ENCODE measurements around the gene C15orf62.
A peak's percentile ranks its signal among the peaks of the same experiment; 100 is the strongest.

The C15orf62 gene

DNA sequence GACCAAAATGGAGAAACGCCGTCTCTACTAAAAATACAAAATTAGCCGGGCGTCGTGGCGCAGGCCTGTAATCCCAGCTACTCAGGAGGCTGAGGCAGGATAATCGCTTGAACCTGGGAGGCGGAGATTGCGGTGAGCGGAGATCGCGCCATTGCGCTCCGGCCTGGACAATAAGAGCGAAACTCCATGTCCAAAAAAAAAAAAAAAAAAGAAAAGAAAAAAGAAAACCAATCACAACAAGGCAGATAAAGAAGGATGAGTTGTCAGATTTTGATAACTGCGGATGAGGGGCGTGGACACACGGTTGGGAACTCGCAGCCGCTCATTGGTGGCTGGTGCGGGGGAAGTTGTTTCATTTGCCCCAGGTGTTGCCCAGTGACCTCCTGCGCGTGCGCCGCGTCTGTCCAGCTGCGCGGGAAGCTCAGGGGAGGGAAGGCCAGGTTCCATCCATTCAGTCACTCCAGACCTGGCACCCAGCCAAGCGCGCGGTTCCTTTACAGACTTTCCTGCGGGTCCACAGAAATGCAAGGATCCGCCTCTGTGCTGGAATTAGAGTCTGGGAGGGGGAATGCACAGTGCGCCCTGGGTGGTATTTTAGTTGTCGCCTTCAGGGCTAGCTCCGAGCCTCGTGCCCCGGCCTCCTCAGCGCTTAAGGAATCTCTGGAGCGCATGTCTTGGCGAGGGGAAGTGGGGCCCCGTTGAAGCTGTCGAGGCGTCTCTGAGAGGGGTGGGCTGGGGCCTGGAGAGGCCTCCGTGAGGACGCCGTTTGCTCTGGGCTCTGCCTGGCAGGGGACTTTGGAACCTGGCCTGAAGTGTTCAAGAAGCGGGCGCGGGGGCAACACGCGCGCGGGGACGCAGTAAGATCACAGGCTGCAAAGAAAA lies 6.6 kb upstream of the C15orf62 start (continued):
- TF ChIP-seq GLIS1 (tag by site-specific recombination; IDR thresholded peaks at IDR 0.05): peak; percentile 97
- TF ChIP-seq ZBTB20 (tag by site-specific recombination; IDR thresholded peaks at IDR 0.05): no peak; the same call in 1 of the 2 replicates
- TF ChIP-seq ZNF704 (tag by site-specific recombination; IDR thresholded peaks at IDR 0.05): no peak
- TF ChIP-seq ZNF549 (tag by site-specific recombination; IDR thresholded peaks at IDR 0.05): no peak
- TF ChIP-seq WT1 (tag by site-specific recombination; IDR thresholded peaks at IDR 0.05): peak; percentile 46; the same call in 1 of the 2 replicates
- TF ChIP-seq ZNF660 (tag by site-specific recombination; IDR thresholded peaks at IDR 0.05): peak; percentile 98
- TF ChIP-seq ZXDB (tag by site-specific recombination; IDR thresholded peaks at IDR 0.05): peak; percentile 62
- 0 out of 2 replicates have a peak, but pooled peaks have one; percentile 33 for TF ChIP-seq ZNF624 (tag by site-specific recombination; IDR thresholded peaks at IDR 0.05)
- TF ChIP-seq ZNF341 (tag by site-specific recombination; IDR thresholded peaks at IDR 0.05; ENCODE audit: low read depth): peak; percentile 56
- TF ChIP-seq, protein P1, sequence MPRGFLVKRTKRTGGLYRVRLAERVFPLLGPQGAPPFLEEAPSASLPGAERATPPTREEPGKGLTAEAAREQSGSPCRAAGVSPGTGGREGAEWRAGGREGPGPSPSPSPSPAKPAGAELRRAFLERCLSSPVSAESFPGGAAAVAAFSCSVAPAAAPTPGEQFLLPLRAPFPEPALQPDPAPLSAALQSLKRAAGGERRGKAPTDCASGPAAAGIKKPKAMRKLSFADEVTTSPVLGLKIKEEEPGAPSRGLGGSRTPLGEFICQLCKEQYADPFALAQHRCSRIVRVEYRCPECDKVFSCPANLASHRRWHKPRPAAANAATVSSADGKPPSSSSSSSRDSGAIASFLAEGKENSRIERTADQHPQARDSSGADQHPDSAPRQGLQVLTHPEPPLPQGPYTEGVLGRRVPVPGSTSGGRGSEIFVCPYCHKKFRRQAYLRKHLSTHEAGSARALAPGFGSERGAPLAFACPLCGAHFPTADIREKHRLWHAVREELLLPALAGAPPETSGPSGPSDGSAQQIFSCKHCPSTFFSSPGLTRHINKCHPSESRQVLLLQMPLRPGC (tag by site-specific recombination; IDR thresholded peaks at IDR 0.05): peak; percentile 89
- TF ChIP-seq ZNF335 (tag by site-specific recombination; conservative IDR thresholded peaks at IDR 0.05): peak; percentile 70
- TF ChIP-seq ZBTB48 (tag by site-specific recombination; IDR thresholded peaks at IDR 0.05): no peak
- TF ChIP-seq ZNF677 (tag by site-specific recombination; IDR thresholded peaks at IDR 0.05): peak; percentile 63; the same call in 1 of the 2 replicates
- peak; percentile 65 for TF ChIP-seq SP2 (tag by site-specific recombination; IDR thresholded peaks at IDR 0.05)
- TF ChIP-seq EGR2 (tag by site-specific recombination; IDR thresholded peaks at IDR 0.05; ENCODE audit: low read depth): 0 out of 2 replicates have a peak, but pooled peaks have one; percentile 3
- no peak for TF ChIP-seq ZNF174 (tag by site-specific recombination; IDR thresholded peaks at IDR 0.05)
- peak; percentile 80 for TF ChIP-seq ZNF37A (tag by site-specific recombination; IDR thresholded peaks at IDR 0.05)
- 0 out of 2 replicates have a peak, but pooled peaks have one; percentile 32 for TF ChIP-seq ZNF513 (tag by site-specific recombination; IDR thresholded peaks at IDR 0.05)
- TF ChIP-seq ZNF366 (tag by site-specific recombination; conservative IDR thresholded peaks at IDR 0.05): peak; percentile 91
- TF ChIP-seq BCL6B (tag by site-specific recombination; IDR thresholded peaks at IDR 0.05): peak; percentile 55
- TF ChIP-seq, protein P2, sequence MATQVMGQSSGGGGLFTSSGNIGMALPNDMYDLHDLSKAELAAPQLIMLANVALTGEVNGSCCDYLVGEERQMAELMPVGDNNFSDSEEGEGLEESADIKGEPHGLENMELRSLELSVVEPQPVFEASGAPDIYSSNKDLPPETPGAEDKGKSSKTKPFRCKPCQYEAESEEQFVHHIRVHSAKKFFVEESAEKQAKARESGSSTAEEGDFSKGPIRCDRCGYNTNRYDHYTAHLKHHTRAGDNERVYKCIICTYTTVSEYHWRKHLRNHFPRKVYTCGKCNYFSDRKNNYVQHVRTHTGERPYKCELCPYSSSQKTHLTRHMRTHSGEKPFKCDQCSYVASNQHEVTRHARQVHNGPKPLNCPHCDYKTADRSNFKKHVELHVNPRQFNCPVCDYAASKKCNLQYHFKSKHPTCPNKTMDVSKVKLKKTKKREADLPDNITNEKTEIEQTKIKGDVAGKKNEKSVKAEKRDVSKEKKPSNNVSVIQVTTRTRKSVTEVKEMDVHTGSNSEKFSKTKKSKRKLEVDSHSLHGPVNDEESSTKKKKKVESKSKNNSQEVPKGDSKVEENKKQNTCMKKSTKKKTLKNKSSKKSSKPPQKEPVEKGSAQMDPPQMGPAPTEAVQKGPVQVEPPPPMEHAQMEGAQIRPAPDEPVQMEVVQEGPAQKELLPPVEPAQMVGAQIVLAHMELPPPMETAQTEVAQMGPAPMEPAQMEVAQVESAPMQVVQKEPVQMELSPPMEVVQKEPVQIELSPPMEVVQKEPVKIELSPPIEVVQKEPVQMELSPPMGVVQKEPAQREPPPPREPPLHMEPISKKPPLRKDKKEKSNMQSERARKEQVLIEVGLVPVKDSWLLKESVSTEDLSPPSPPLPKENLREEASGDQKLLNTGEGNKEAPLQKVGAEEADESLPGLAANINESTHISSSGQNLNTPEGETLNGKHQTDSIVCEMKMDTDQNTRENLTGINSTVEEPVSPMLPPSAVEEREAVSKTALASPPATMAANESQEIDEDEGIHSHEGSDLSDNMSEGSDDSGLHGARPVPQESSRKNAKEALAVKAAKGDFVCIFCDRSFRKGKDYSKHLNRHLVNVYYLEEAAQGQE (tag by site-specific recombination; IDR thresholded peaks at IDR 0.05): peak; percentile 37; the same call in 1 of the 2 replicates
- TF ChIP-seq ZNF560 (tag by site-specific recombination; IDR thresholded peaks at IDR 0.05; ENCODE audit: borderline replicate concordance): no peak
- no peak for TF ChIP-seq ZNF24 (tag by site-specific recombination; IDR thresholded peaks at IDR 0.05)
- TF ChIP-seq ZBTB8A (tag by site-specific recombination; IDR thresholded peaks at IDR 0.05): peak; percentile 48
- TF ChIP-seq PRDM10 (tag by site-specific recombination; IDR thresholded peaks at IDR 0.05): peak; percentile 59; the same call in 1 of the 2 replicates
- 0 out of 2 replicates have a peak, but pooled peaks have one; percentile 16 for TF ChIP-seq KLF7 (tag by site-specific recombination; IDR thresholded peaks at IDR 0.05; ENCODE audit: borderline replicate concordance)

Data from HEK293 (cell line).